NCI-H2107 treated with DMSO at 0.1 percent for 48 hours (cell line): ENCODE results near the gene MGAT4B.

Experiments used
- DNase-seq: peaks from one replicate; lab custom pipeline; 2025; ENCODE audit not compliant: unreplicated experiment; lab: John Stamatoyannopoulos, UW

Gene MGAT4B

GRCh38 chr5:179827680-179828079 is 21.0 kb upstream of the MGAT4B start:
- no peak for DNase-seq

GRCh38 chr5:179825655-179826182 is 19.1 kb upstream of the MGAT4B start:
- no peak for DNase-seq

GRCh38 chr5:179824745-179825112 is 18.1 kb upstream of the MGAT4B start:
- no peak for DNase-seq

GRCh38 chr5:179823937-179824744 is 17.5 kb upstream of the MGAT4B start:
- DNase-seq: no peak

- no peak for DNase-seq
These were observed 15.9 kb upstream of the MGAT4B start for GRCh38 chr5:179822444-179822990.

- no peak for DNase-seq
These were observed 15.4 kb upstream of the MGAT4B start for GRCh38 chr5:179822059-179822432.

- no peak for DNase-seq
These were observed 14.8 kb upstream of the MGAT4B start for GRCh38 chr5:179821298-179822058.

GRCh38 chr5:179820483-179821297 is 14.0 kb upstream of the MGAT4B start, which contains the start of gene SQSTM1:
Gene SQSTM1, plus strand, starts transcription at chr5:179820905. Its CDS starts 32 bp downstream, at chr5:179820937.
- DNase-seq: no peak

GRCh38 chr5:179820127-179820482 is 13.4 kb upstream of the MGAT4B start:
- no peak for DNase-seq

- no peak for DNase-seq
These were observed 12.8 kb upstream of the MGAT4B start for GRCh38 chr5:179819296-179820126.

GRCh38 chr5:179818746-179819295 is 12.2 kb upstream of the MGAT4B start:
- DNase-seq: no peak

GRCh38 chr5:179817890-179818745 is 11.5 kb upstream of the MGAT4B start:
- DNase-seq: no peak

GRCh38 chr5:179817470-179817840 is 10.8 kb upstream of the MGAT4B start:
- no peak for DNase-seq

GRCh38 chr5:179816796-179817469 is 10.3 kb upstream of the MGAT4B start:
- no peak for DNase-seq

GRCh38 chr5:179816401-179816795 is 9.7 kb upstream of the MGAT4B start:
- DNase-seq: no peak

- no peak for DNase-seq
These were observed 9.0 kb upstream of the MGAT4B start for GRCh38 chr5:179815491-179816249.

GRCh38 chr5:179814090-179814489 is 7.4 kb upstream of the MGAT4B start:
- DNase-seq: no peak
